PC-9 (cell line): Measurements from ENCODE around the gene SLC25A44.
"Not testable (repeated sequence)": the region's sequence is repeated elsewhere in the genome, so short reads cannot be mapped to it uniquely, and the experiment has no call there.

Experiments used
- CTCF ChIP-seq: fragments of 200-600 bp; sonication (generic); conservative IDR thresholded peaks from 2 replicates; pipeline ENCODE4 v1.6.1; 2017; ENCODE audit warnings: mixed run types, antibody characterized with exemption, mild to moderate bottlenecking, moderate library complexity
- EZH2 ChIP-seq: fragments of 200-600 bp; sonication (generic); IDR thresholded peaks from 2 replicates; pipeline ENCODE4 v1.8.0; 2017; ENCODE audit warnings: antibody characterized with exemption, low read depth

- TF ChIP-seq CTCF, EZH2: not testable (repeated sequence)
These were observed 7.3 kb upstream of the SLC25A44 start for GRCh38 chr1:156186347-156187177.
